ES-I3 (cell line): ENCODE data around the gene SVBP.
"Not testable (repeated sequence)": the region's sequence is repeated elsewhere in the genome, so short reads cannot be mapped to it uniquely, and the experiment has no call there.

ENCODE experiments used
- H3K36me3 ChIP-seq: 2 replicates; pipeline ENCODE4 v1.6.1; 2013; ENCODE audit warnings: mild to moderate bottlenecking, low read length, control low read depth, moderate library complexity; ENCODE audit not compliant: insufficient read depth
- H3K4me1 ChIP-seq: 2 replicates; pipeline ENCODE4 v1.6.1; 2013; ENCODE audit warnings: mild to moderate bottlenecking, control low read depth, low read length; ENCODE audit not compliant: insufficient read depth
- H3K9ac ChIP-seq: 2 replicates; pipeline ENCODE4 v1.6.1; 2013; ENCODE audit warnings: low read depth, mild to moderate bottlenecking, low read length, moderate library complexity
- H3K9me3 ChIP-seq: 2 replicates; pipeline ENCODE4 v1.6.1; 2013; ENCODE audit warnings: mild to moderate bottlenecking, low read length, moderate library complexity; ENCODE audit not compliant: control insufficient read depth, insufficient read depth

The SVBP gene

GRCh38 chr1:42830631-42831030 is 13.4 kb upstream of the SVBP start:
- no peaks in the 10 kb centered on the region for H3K4me1 ChIP-seq
- no peaks in the 10 kb centered on the region for H3K36me3 ChIP-seq
- H3K9ac ChIP-seq: no peak overlapping the region
- H3K9me3 ChIP-seq: no peaks in the 10 kb centered on the region

GRCh38 chr1:42825036-42825851 is 8.0 kb upstream of the SVBP start:
- H3K36me3 ChIP-seq: no peaks in the 10 kb centered on the region
- H3K4me1 ChIP-seq: peaks cover 10% of the 10 kb centered on the region; the same call in 1 of the 2 replicates
- no peak overlapping the region for H3K9ac ChIP-seq
- no peaks in the 10 kb centered on the region for H3K9me3 ChIP-seq

GRCh38 chr1:42824481-42825035 is 7.4 kb upstream of the SVBP start:
- no peaks in the 10 kb centered on the region for H3K36me3 ChIP-seq
- peaks cover 10% of the 10 kb centered on the region; the same call in 1 of the 2 replicates for H3K4me1 ChIP-seq
- H3K9me3 ChIP-seq: no peaks in the 10 kb centered on the region
- no peak overlapping the region for H3K9ac ChIP-seq

GRCh38 chr1:42822800-42823392 is 5.7 kb upstream of the SVBP start:
- Histone ChIP-seq H3K9me3 (no peaks in the 10 kb centered on the region), H3K4me1 (peaks cover 10% of the 10 kb centered on the region; the same call in 1 of the 2 replicates), H3K9ac (no peak overlapping the region), H3K36me3 (no peaks in the 10 kb centered on the region)

GRCh38 chr1:42821690-42822089 is 4.5 kb upstream of the SVBP start:
- H3K36me3 ChIP-seq: no peaks in the 10 kb centered on the region
- no peak overlapping the region for H3K9ac ChIP-seq
- no peaks in the 10 kb centered on the region for H3K9me3 ChIP-seq
- H3K4me1 ChIP-seq: peaks cover 13% of the 10 kb centered on the region

- Histone ChIP-seq H3K9me3 (no peaks in the 10 kb centered on the region), H3K9ac (no peak overlapping the region), H3K36me3 (no peaks in the 10 kb centered on the region), H3K4me1 (peaks cover 18% of the 10 kb centered on the region)
Observed at GRCh38 chr1:42820813-42821212, 3.6 kb upstream of the SVBP start.

- Histone ChIP-seq H3K36me3 (0 out of 2 replicates have a peak, but pooled peaks cover 5% of the 10 kb centered on the region), H3K9me3 (no peaks in the 10 kb centered on the region), H3K9ac (peak overlapping the region; percentile 49; the same call in 1 of the 2 replicates), H3K4me1 (peaks cover 16% of the 10 kb centered on the region)
Observed at GRCh38 chr1:42817976-42818375, 779 bp upstream of the SVBP start.

GRCh38 chr1:42817440-42817767 is 207 bp upstream of the SVBP start:
- H3K36me3 ChIP-seq: 0 out of 2 replicates have a peak, but pooled peaks cover 5% of the 10 kb centered on the region
- H3K9ac ChIP-seq: peak overlapping the region; percentile 49; the same call in 1 of the 2 replicates
- H3K4me1 ChIP-seq: peaks cover 16% of the 10 kb centered on the region
- H3K9me3 ChIP-seq: no peaks in the 10 kb centered on the region

GRCh38 chr1:42815941-42816584 is 1.1 kb downstream of the SVBP start:
- Histone ChIP-seq H3K9ac (peak overlapping the region; percentile 65), H3K36me3 (0 out of 2 replicates have a peak, but pooled peaks cover 5% of the 10 kb centered on the region), H3K9me3 (no peaks in the 10 kb centered on the region), H3K4me1 (peaks cover 16% of the 10 kb centered on the region)

GRCh38 chr1:42814815-42815214 is 2.4 kb downstream of the SVBP start:
- not testable (repeated sequence) for H3K4me1 ChIP-seq, H3K36me3 ChIP-seq, H3K9me3 ChIP-seq, H3K9ac ChIP-seq

- H3K9me3 ChIP-seq: no peaks in the 10 kb centered on the region; the same call in 1 of the 2 replicates
- no peaks in the 10 kb centered on the region; the same call in 1 of the 2 replicates for H3K4me1 ChIP-seq
- no peaks in the 10 kb centered on the region for H3K36me3 ChIP-seq
- H3K9ac ChIP-seq: no peak overlapping the region
Observed at GRCh38 chr1:42807056-42807668, 10.0 kb downstream of the SVBP start.

GRCh38 chr1:42806593-42806992 is 10.6 kb downstream of the SVBP start:
- H3K36me3 ChIP-seq: no peaks in the 10 kb centered on the region
- H3K9me3 ChIP-seq: no peaks in the 10 kb centered on the region; the same call in 1 of the 2 replicates
- H3K4me1 ChIP-seq: no peaks in the 10 kb centered on the region; the same call in 1 of the 2 replicates
- no peak overlapping the region for H3K9ac ChIP-seq

- no peaks in the 10 kb centered on the region for H3K36me3 ChIP-seq
- H3K9me3 ChIP-seq: no peaks in the 10 kb centered on the region; the same call in 1 of the 2 replicates
- no peaks in the 10 kb centered on the region; the same call in 1 of the 2 replicates for H3K4me1 ChIP-seq
- H3K9ac ChIP-seq: no peak overlapping the region
Observed at GRCh38 chr1:42806171-42806570, 11.0 kb downstream of the SVBP start.
